ENCODE data around the gene EXTL2. TPM values are rescaled to one million over a fixed set of nuclear protein-coding genes. Genes with fewer than 3 reads are reported as not detected.
"Not testable (repeated sequence)": the region's sequence is repeated elsewhere in the genome, so short reads cannot be mapped to it uniquely, and the experiment has no call there.

EXTL2 gene
- 57.7 and 67.2 TPM in 2 replicates for total RNA-seq (2014; rRNA removed; shearing (Covaris generic))

- DNase-seq, result peak; percentile 76
- H3K27me3 ChIP-seq (ENCODE audit: control insufficient read depth, insufficient read depth, low read length), result no peaks in the 10 kb centered on the region
- H3K36me3 ChIP-seq (replicated peaks; ENCODE audit: control insufficient read depth, insufficient read depth, low read length), result peaks cover 6% of the 10 kb centered on the region
- H3K4me3 ChIP-seq (ENCODE audit: insufficient read depth, low read depth, low read length), result peak within 1 kb of the TSS; percentile 96
Measured at GRCh38 chr1:100894603-100895539, at the start of gene EXTL2. EXTL2 (minus strand) TSS chr1:100894842; CDS start chr1:100888757, 6,085 bp downstream.

GRCh38 chr1:100943533-100943932, 48.9 kb upstream of the EXTL2 start:
- Histone ChIP-seq H3K36me3 (replicated peaks; ENCODE audit: control insufficient read depth, insufficient read depth, low read length) (0 out of 2 replicates have a peak, but pooled peaks cover 2% of the 10 kb centered on the region), H3K27me3 (ENCODE audit: control insufficient read depth, insufficient read depth, low read length) (no peaks in the 10 kb centered on the region), H3K4me3 (ENCODE audit: insufficient read depth, low read depth, low read length) (no peak overlapping the region)
- no peak for DNase-seq

GRCh38 chr1:100942304-100943046, 47.8 kb upstream of the EXTL2 start:
- no peak for DNase-seq
- no peaks in the 10 kb centered on the region for H3K27me3 ChIP-seq (ENCODE audit: control insufficient read depth, insufficient read depth, low read length)
- H3K36me3 ChIP-seq (replicated peaks; ENCODE audit: control insufficient read depth, insufficient read depth, low read length), result 0 out of 2 replicates have a peak, but pooled peaks cover 2% of the 10 kb centered on the region
- no peak overlapping the region for H3K4me3 ChIP-seq (ENCODE audit: insufficient read depth, low read depth, low read length)

GRCh38 chr1:100941580-100942216, 47.1 kb upstream of the EXTL2 start:
- Histone ChIP-seq H3K36me3 (replicated peaks; ENCODE audit: control insufficient read depth, insufficient read depth, low read length) (0 out of 2 replicates have a peak, but pooled peaks cover 2% of the 10 kb centered on the region), H3K4me3 (ENCODE audit: insufficient read depth, low read depth, low read length) (no peak overlapping the region)
- no peak for DNase-seq

GRCh38 chr1:100941098-100941527, 46.5 kb upstream of the EXTL2 start:
- no peak for DNase-seq
- Histone ChIP-seq H3K36me3 (replicated peaks; ENCODE audit: control insufficient read depth, insufficient read depth, low read length) (0 out of 2 replicates have a peak, but pooled peaks cover 2% of the 10 kb centered on the region), H3K4me3 (ENCODE audit: insufficient read depth, low read depth, low read length) (no peak overlapping the region), H3K27me3 (ENCODE audit: control insufficient read depth, insufficient read depth, low read length) (no peaks in the 10 kb centered on the region)

More at GRCh38 chr1:100941580-100942216, 47.1 kb upstream of the EXTL2 start:
- H3K27me3 ChIP-seq (ENCODE audit: control insufficient read depth, insufficient read depth, low read length), result no peaks in the 10 kb centered on the region

GRCh38 chr1:100936194-100936967, 41.7 kb upstream of the EXTL2 start:
- Histone ChIP-seq H3K27me3 (ENCODE audit: control insufficient read depth, insufficient read depth, low read length) (no peaks in the 10 kb centered on the region), H3K36me3 (replicated peaks; ENCODE audit: control insufficient read depth, insufficient read depth, low read length) (peaks cover 2% of the 10 kb centered on the region; the same call in 1 of the 2 replicates), H3K4me3 (ENCODE audit: insufficient read depth, low read depth, low read length) (no peak overlapping the region)
- no peak for DNase-seq

- DNase-seq; H3K4me3 ChIP-seq (ENCODE audit: insufficient read depth, low read depth, low read length); H3K36me3 ChIP-seq (replicated peaks; ENCODE audit: control insufficient read depth, insufficient read depth, low read length); H3K27me3 ChIP-seq (ENCODE audit: control insufficient read depth, insufficient read depth, low read length): not testable (repeated sequence)
Measured at GRCh38 chr1:100933555-100933954, 38.9 kb upstream of the EXTL2 start.

- Histone ChIP-seq H3K36me3 (replicated peaks; ENCODE audit: control insufficient read depth, insufficient read depth, low read length) (no peaks in the 10 kb centered on the region; the same call in 1 of the 2 replicates), H3K4me3 (ENCODE audit: insufficient read depth, low read depth, low read length) (no peak overlapping the region)
- no peak for DNase-seq
Measured at GRCh38 chr1:100931716-100932115, 37.1 kb upstream of the EXTL2 start.

GRCh38 chr1:100930494-100930893, 35.9 kb upstream of the EXTL2 start:
- Histone ChIP-seq H3K36me3 (replicated peaks; ENCODE audit: control insufficient read depth, insufficient read depth, low read length) (no peaks in the 10 kb centered on the region; the same call in 1 of the 2 replicates), H3K27me3 (ENCODE audit: control insufficient read depth, insufficient read depth, low read length) (no peaks in the 10 kb centered on the region), H3K4me3 (ENCODE audit: insufficient read depth, low read depth, low read length) (no peak overlapping the region)
- no peak for DNase-seq

More at GRCh38 chr1:100931716-100932115, 37.1 kb upstream of the EXTL2 start:
- H3K27me3 ChIP-seq (ENCODE audit: control insufficient read depth, insufficient read depth, low read length), result no peaks in the 10 kb centered on the region

GRCh38 chr1:100928128-100928527, 33.5 kb upstream of the EXTL2 start:
- no peak overlapping the region for H3K4me3 ChIP-seq (ENCODE audit: insufficient read depth, low read depth, low read length)
- peaks cover 2% of the 10 kb centered on the region; the same call in 1 of the 2 replicates for H3K36me3 ChIP-seq (replicated peaks; ENCODE audit: control insufficient read depth, insufficient read depth, low read length)
- H3K27me3 ChIP-seq (ENCODE audit: control insufficient read depth, insufficient read depth, low read length), result no peaks in the 10 kb centered on the region
- DNase-seq, result peak; percentile 29

GRCh38 chr1:100927276-100927675, 32.6 kb upstream of the EXTL2 start:
- no peak for DNase-seq
- H3K36me3 ChIP-seq (replicated peaks; ENCODE audit: control insufficient read depth, insufficient read depth, low read length), result peaks cover 2% of the 10 kb centered on the region
- no peak overlapping the region for H3K4me3 ChIP-seq (ENCODE audit: insufficient read depth, low read depth, low read length)
- H3K27me3 ChIP-seq (ENCODE audit: control insufficient read depth, insufficient read depth, low read length), result no peaks in the 10 kb centered on the region

GRCh38 chr1:100926240-100926639, 31.6 kb upstream of the EXTL2 start:
- Histone ChIP-seq H3K4me3 (ENCODE audit: insufficient read depth, low read depth, low read length) (no peak overlapping the region), H3K36me3 (replicated peaks; ENCODE audit: control insufficient read depth, insufficient read depth, low read length) (peaks cover 2% of the 10 kb centered on the region), H3K27me3 (ENCODE audit: control insufficient read depth, insufficient read depth, low read length) (no peaks in the 10 kb centered on the region)
- DNase-seq, result no peak

- no peak for DNase-seq
- H3K36me3 ChIP-seq (replicated peaks; ENCODE audit: control insufficient read depth, insufficient read depth, low read length), result peaks cover 2% of the 10 kb centered on the region
- H3K27me3 ChIP-seq (ENCODE audit: control insufficient read depth, insufficient read depth, low read length), result no peaks in the 10 kb centered on the region
- no peak overlapping the region for H3K4me3 ChIP-seq (ENCODE audit: insufficient read depth, low read depth, low read length)
Measured at GRCh38 chr1:100924991-100925390, 30.3 kb upstream of the EXTL2 start.

All from H7 (cell line).